ENCODE measurements around the gene C1orf35.

The C1orf35 gene

DNA sequence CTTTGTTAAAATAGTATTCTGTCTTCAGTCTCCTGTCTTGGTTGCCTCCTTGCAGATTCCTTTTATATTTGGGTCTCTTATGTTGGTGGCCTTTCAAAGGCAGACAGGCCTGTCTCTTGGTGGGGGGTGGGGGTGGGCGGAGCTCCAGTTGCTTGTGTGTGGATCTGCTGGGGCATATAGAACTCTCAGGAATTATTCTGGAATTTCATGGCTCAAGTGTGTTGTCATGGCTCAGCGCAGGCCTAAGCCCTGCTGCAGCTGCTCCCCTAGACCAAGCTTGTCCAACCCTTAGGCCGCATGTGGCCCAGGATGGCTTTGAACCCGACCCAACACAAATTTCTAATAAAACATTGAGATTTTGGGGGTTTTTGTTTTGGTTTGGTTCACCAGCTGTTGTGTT, 8.0 kb downstream of the C1orf35 start:
- no peak for DNase-seq (ENCODE audit: low read depth)
- TF ChIP-seq, protein P1, sequence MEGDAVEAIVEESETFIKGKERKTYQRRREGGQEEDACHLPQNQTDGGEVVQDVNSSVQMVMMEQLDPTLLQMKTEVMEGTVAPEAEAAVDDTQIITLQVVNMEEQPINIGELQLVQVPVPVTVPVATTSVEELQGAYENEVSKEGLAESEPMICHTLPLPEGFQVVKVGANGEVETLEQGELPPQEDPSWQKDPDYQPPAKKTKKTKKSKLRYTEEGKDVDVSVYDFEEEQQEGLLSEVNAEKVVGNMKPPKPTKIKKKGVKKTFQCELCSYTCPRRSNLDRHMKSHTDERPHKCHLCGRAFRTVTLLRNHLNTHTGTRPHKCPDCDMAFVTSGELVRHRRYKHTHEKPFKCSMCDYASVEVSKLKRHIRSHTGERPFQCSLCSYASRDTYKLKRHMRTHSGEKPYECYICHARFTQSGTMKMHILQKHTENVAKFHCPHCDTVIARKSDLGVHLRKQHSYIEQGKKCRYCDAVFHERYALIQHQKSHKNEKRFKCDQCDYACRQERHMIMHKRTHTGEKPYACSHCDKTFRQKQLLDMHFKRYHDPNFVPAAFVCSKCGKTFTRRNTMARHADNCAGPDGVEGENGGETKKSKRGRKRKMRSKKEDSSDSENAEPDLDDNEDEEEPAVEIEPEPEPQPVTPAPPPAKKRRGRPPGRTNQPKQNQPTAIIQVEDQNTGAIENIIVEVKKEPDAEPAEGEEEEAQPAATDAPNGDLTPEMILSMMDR (conservative IDR thresholded peaks at IDR 0.05; ENCODE audit: control insufficient read depth, insufficient read depth, low read depth, low read length) = no peak
- no peak overlapping the region for H3K4me3 ChIP-seq (ENCODE audit: control insufficient read depth, low read depth, low read length)

DNA sequence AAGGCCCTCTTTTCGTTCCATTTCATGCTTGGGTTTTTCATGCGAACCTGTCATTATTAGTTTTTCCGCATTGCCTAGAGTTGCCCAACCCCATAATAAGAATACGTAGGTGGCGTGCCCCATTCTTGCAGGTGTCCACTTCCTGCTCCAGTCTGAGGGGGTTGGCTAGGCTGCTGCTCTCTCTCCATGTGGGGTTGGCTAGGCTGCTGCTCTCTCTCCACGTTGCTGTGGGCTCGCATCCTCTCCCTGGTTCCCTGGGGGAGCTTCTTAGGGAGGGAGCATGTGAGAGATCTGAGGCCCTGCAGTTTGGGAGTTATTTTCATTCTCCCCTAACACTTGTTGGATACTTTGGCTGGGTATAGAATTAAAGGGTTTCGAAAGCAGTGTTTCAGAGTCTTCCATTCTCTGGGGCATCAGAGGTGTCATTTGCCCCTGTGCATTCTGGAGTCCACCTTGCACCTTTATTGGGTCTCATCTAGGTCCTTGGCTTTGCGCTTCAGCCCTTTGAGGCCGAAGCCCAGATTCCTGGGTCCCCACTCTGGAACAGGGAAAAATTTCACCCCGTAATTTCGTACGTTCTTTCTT, 8.6 kb downstream of the C1orf35 start:
- no peak for DNase-seq (ENCODE audit: low read depth)
- TF ChIP-seq, protein P1 (conservative IDR thresholded peaks at IDR 0.05; ENCODE audit: control insufficient read depth, insufficient read depth, low read depth, low read length) = no peak
- H3K4me3 ChIP-seq (ENCODE audit: control insufficient read depth, low read depth, low read length) = no peak overlapping the region

DNA sequence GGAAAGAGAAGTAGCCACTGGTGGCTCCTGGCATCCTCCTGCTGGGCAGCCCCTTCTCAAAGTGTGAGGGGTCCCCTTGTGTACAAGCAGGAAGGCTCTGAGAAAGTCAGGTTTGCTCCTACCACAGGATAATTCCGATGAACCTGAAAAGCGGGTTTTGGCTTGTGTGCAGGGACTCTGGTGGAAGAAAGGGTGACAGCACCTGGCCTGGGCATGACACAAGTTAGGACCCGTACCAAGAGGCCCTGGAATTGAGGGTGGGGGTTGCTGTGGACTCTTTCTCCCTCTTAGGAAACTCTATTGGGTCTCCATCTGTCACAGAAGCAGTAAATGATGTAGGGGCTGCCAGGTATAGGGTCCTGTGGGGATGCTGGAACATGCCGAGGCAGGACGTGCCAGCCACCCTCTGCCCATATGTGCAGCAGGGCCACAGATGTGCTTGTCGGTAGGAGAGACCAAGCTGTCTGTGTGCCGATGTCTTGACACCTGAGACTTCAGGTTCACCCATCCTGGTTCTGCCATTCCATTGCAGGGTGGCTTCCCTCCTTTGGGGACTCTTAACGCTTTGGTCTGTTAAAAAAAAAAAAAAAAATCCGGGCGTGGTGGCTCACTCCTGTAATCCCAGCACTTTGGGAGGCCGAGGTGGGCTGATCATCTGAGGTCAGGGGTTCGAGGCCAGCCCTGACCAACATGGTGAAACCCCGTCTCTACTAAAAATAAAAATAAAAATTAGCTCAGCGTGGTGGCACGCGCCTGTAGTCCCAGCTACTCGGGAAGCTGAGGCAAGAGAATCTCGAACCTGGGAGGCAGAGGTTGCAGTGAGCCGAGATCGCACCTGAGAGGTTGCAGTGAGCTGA, 9.8 kb downstream of the C1orf35 start:
- no peak for DNase-seq (ENCODE audit: low read depth)
- no peak overlapping the region for H3K4me3 ChIP-seq (ENCODE audit: control insufficient read depth, low read depth, low read length)
- TF ChIP-seq, protein P1 (conservative IDR thresholded peaks at IDR 0.05; ENCODE audit: control insufficient read depth, insufficient read depth, low read depth, low read length) = no peak

DNA sequence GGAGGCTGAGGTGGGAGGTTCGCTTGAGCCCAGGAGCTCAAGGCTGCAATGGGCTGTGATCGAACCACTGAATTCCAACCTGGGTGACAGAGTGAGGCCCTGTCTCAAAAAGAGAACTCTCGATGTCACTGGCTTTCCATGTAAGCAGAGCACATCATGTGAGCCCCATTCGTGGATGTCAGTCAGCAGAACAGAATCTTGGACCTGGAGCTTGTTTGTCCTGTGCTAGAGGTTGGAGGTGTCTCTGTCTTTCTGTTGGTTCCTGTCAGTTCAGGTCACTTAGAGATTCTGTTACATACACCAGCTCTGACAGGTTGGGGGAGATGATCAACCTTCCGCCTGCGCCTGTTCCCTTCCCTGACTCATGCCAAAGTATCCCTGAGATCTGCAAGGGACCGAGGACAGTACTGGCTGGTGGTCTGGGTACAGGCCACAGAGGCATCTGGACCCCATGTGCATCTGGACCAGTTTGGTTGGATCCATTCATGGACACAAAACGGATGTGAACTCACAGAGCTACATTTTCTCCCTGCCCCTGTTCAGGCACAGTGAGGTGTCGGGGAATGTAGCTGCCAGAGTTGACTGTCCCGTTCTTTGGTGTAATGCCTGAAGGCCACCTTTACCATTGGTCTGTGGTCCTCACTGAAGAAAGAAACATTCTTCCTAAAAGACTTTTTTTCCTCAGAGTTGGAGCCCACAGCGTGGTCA, 10.6 kb downstream of the C1orf35 start:
- TF ChIP-seq, protein P1 (conservative IDR thresholded peaks at IDR 0.05; ENCODE audit: control insufficient read depth, insufficient read depth, low read depth, low read length) = no peak
- no peak overlapping the region for H3K4me3 ChIP-seq (ENCODE audit: control insufficient read depth, low read depth, low read length)
- DNase-seq (ENCODE audit: low read depth) = no peak

DNA sequence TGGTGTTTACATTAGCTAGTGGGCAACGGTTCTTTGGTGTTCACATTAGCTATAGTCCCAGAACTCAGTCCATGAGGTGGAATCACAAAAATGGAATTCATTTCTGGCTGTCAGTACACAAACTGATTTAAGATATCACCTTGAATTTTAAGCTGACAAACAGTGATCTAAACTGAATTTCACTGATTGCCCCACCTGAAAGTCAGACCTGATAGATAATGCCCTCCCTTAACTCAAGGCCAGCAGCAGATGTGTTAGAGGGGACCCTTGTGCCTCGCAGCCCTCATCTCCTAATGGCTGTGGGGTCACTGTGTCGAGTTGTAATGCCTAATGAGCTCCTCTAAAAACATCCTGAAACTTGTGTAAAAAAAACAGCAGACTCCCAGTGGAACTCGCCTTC, 12.0 kb downstream of the C1orf35 start:
- no peak overlapping the region for H3K4me3 ChIP-seq (ENCODE audit: control insufficient read depth, low read depth, low read length)
- no peak for DNase-seq (ENCODE audit: low read depth)
- TF ChIP-seq, protein P1 (conservative IDR thresholded peaks at IDR 0.05; ENCODE audit: control insufficient read depth, insufficient read depth, low read depth, low read length) = no peak

DNA sequence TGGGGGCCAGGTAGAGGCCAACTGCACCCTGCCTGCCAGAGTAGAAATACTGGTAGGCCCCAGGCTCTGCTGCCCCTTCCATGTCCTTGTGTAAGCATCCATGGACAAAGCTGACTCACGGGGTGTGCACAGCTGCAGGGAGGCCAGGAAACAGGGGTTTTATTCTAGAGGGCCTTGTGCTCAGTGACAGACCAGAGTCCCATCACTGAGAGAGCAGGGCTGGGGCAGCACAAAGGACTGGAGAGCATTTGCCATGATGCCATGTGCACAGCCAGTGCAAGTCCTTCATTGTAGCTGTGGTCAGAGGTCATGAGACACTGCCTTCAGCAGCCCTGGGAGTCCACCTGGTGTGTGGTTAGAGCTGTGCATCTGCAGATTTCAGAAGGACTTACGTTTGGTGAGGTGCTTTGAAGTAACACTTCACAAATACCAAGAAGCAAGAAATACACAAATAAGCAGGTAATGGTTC, 12.5 kb downstream of the C1orf35 start:
- TF ChIP-seq, protein P1 (conservative IDR thresholded peaks at IDR 0.05; ENCODE audit: control insufficient read depth, insufficient read depth, low read depth, low read length) = no peak
- H3K4me3 ChIP-seq (ENCODE audit: control insufficient read depth, low read depth, low read length) = no peak overlapping the region
- DNase-seq (ENCODE audit: low read depth) = peak; percentile 48

All from fibroblast of mammary gland (primary cell).